ENCODE measurements around the gene BHMT.

GRCh38 chr5:79171635-79172245 lies 60.1 kb downstream of the BHMT start:
- TF ChIP-seq POLR2A (IDR thresholded peaks at IDR 0.05), result no peak
- TF ChIP-seq CTCF (IDR thresholded peaks at IDR 0.05), result no peak
- no peak for TF ChIP-seq POLR2AphosphoS5 (IDR thresholded peaks at IDR 0.05)

Measured in prostate gland (tissue), 2 donors.